ENCODE data around the gene PKD2.

Gene PKD2

GRCh38 chr4:88006956-88007303 is 505 bp upstream of the PKD2 start:
- H3K27ac ChIP-seq, result peak overlapping the region; percentile 91
- TF ChIP-seq CTCF (conservative IDR thresholded peaks at IDR 0.05), result no peak

- H3K27ac ChIP-seq, result peak overlapping the region; percentile 91
- TF ChIP-seq CTCF (conservative IDR thresholded peaks at IDR 0.05), result no peak
These were observed 797 bp downstream of the PKD2 start for GRCh38 chr4:88008122-88008742.

GRCh38 chr4:88008743-88009171 is 1.3 kb downstream of the PKD2 start:
- peak overlapping the region; percentile 91 for H3K27ac ChIP-seq
- TF ChIP-seq CTCF (conservative IDR thresholded peaks at IDR 0.05), result no peak

GRCh38 chr4:88009871-88010270 is 2.4 kb downstream of the PKD2 start:
- no peak for TF ChIP-seq CTCF (conservative IDR thresholded peaks at IDR 0.05)
- no peak overlapping the region for H3K27ac ChIP-seq

GRCh38 chr4:88010966-88011365 is 3.5 kb downstream of the PKD2 start:
- no peak overlapping the region for H3K27ac ChIP-seq
- TF ChIP-seq CTCF (conservative IDR thresholded peaks at IDR 0.05), result no peak

GRCh38 chr4:88012647-88013046 is 5.2 kb downstream of the PKD2 start:
- no peak overlapping the region for H3K27ac ChIP-seq
- TF ChIP-seq CTCF (conservative IDR thresholded peaks at IDR 0.05), result no peak

GRCh38 chr4:88014386-88014905 is 7.0 kb downstream of the PKD2 start:
- H3K27ac ChIP-seq, result no peak overlapping the region
- TF ChIP-seq CTCF (conservative IDR thresholded peaks at IDR 0.05), result no peak
